Measurements from ENCODE around the gene RPLP2. TPM values are rescaled to one million over a fixed set of nuclear protein-coding genes. Genes with fewer than 3 reads are reported as not detected.
A peak's percentile ranks its signal among the peaks of the same experiment; 100 is the strongest.

Gene RPLP2
- total RNA-seq, 2 experiments from 2014 or later, result 2,941 to 2,963 TPM

DNA sequence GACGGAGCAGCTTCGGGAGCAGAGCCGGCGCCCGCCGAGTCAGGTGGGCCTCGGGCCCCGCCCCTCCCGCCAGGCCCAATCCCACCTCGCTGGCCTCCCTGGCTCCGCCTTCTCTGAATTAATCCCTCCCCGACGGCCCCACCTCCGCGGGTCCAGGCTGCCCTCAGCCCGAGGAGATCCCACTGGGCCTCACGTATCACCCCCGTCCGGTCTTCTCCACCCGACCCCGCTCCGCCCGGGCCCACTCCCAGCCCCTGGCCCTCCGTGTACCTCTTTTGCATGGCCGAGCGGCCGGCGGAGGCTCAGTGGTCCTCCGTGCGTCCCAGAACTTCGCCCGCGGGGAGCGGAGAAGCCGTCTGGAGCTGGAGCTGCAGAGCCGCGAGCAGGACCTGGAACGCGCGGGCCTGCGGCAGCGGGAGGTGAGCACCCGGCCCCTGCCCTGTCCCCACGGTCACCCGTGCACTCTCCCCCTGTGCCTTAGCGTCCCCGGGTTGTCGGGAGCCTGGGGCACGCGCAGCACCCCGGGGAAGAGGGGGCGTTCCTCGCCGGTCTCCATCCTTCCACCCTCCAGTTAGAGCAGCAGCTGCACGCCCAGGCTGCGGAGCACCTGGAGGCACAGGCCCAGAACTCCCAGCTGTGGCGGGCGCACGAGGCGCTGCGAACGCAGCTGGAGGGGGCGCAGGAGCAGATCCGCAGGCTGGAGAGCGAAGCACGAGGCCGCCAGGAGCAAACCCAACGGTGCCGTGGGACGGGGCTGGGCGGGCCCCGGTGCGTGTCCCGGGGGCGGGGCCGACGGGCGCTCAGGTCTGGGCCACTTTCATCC lies 20.7 kb downstream of the RPLP2 start:
- Mint-ChIP-seq H3K9me3 (no peaks in the 10 kb centered on the region), H3K36me3 (no peaks in the 10 kb centered on the region), H3K27me3 (peaks cover 35% of the 10 kb centered on the region), H3K27ac (no peak overlapping the region), H3K4me1 (ENCODE audit: low read depth) (peaks cover 33% of the 10 kb centered on the region), H3K4me3 (peak overlapping the region; percentile 16)
- POLR2A ChIA-PET, result interaction anchor here (0.7 to 0.9 kb wide), 2 partner anchors 7 to 11 kb away, joined by 3 read pairs; partner anchors contain the start of gene PNPLA2
- CTCF ChIA-PET, result no interaction called here
- DNase-seq, result peak; percentile 70
- intact Hi-C loops (cut with micrococcal nuclease), result loop anchor here (1.0 kb wide), 1 partner anchor 10 kb away; no protein-coding TSS in a partner anchor

- peaks cover 35% of the 10 kb centered on the region for H3K27me3 Mint-ChIP-seq
- no peak overlapping the region for H3K4me3 Mint-ChIP-seq
- ChIA-PET POLR2A (interaction anchor here (0.7 to 0.9 kb wide), 2 partner anchors 8 to 12 kb away, joined by 3 read pairs; partner anchors contain the start of gene PNPLA2), CTCF (no interaction called here)
- no peaks in the 10 kb centered on the region for H3K36me3 Mint-ChIP-seq
- no peak for DNase-seq
- intact Hi-C loops (cut with micrococcal nuclease), result no loop called here
- H3K27ac Mint-ChIP-seq, result no peak overlapping the region
- H3K9me3 Mint-ChIP-seq, result no peaks in the 10 kb centered on the region
- H3K4me1 Mint-ChIP-seq (ENCODE audit: low read depth), result peaks cover 33% of the 10 kb centered on the region
These were observed 21.5 kb downstream of the RPLP2 start for GRCh38 chr11:831118-831864.

GRCh38 chr11:831961-832528 lies 22.3 kb downstream of the RPLP2 start:
- no peaks in the 10 kb centered on the region for H3K36me3 Mint-ChIP-seq
- ChIA-PET POLR2A (interaction anchor here (1.7 kb wide), 1 partner anchor 13 kb away, joined by 7 read pairs; the partner anchor contains the start of gene PNPLA2), CTCF (interaction anchor here (1.2 kb wide), 2 partner anchors 11 to 16 kb away, joined by 3 to 5 read pairs; partner anchors contain the start of genes POLR2L and TSPAN4)
- intact Hi-C loops (cut with micrococcal nuclease), result loop anchor here (1.0 kb wide), 1 partner anchor 10 kb away; the partner anchor contains the start of genes POLR2L and TSPAN4
- no peaks in the 10 kb centered on the region for H3K9me3 Mint-ChIP-seq
- peaks cover 30% of the 10 kb centered on the region for H3K4me1 Mint-ChIP-seq (ENCODE audit: low read depth)
- H3K27ac Mint-ChIP-seq, result no peak overlapping the region
- H3K27me3 Mint-ChIP-seq, result peaks cover 35% of the 10 kb centered on the region
- DNase-seq, result no peak
- no peak overlapping the region for H3K4me3 Mint-ChIP-seq

DNA sequence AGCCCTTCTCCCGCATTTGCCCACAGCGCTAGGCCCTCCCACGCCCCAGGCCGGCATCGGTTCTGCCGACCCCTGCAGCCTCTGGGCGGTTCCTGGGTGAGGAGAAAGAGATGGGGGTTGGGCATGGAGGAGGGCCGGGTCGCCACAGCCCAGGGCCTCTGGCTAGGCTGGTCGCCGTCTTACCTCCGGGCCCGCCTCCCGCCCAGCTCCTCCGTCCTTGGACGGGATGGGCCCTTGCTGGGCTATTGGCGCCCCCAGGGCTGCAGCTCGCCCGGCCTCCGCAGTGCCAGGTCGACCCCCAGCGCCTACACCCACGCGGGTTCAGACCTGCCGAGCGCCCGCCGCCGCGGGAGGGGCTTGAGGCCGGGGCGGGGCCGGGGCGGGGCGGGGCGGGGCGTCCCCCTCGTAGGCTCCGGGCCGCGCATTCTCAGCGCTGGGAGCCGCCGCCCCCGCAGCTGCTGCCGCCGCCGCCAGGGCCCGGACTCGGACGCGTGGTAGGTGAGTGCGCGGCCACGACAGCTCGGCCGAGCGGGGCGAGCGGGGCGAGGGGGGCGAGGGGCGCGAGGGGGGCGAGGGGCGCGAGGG lies 22.9 kb downstream of the RPLP2 start, which contains the start of gene CD151:
CD151 (plus strand) TSS at position 424 of the 585 bp plus-strand sequence. CDS start 3,118 bp downstream, outside the sequence.
- H3K27me3 Mint-ChIP-seq, result peaks cover 33% of the 10 kb centered on the region
- H3K27ac Mint-ChIP-seq, result no peak within 1 kb of the TSS
- intact Hi-C loops (cut with micrococcal nuclease), result loop anchor here (1.0 kb wide), 1 partner anchor 10 kb away; the partner anchor contains the start of genes POLR2L and TSPAN4
- CTCF ChIA-PET, result interaction anchor here (1.2 kb wide), 2 partner anchors 10 to 15 kb away, joined by 3 to 5 read pairs; partner anchors contain the start of genes POLR2L and TSPAN4
- no peaks in the 10 kb centered on the region for H3K9me3 Mint-ChIP-seq
- no peaks in the 10 kb centered on the region for H3K36me3 Mint-ChIP-seq
- H3K4me3 Mint-ChIP-seq, result peak within 1 kb of the TSS; percentile 65
- POLR2A ChIA-PET, result interaction anchor here (1.7 to 2.2 kb wide), 2 partner anchors 10 to 13 kb away, joined by 7 to 12 read pairs; partner anchors contain the start of genes PNPLA2, POLR2L and TSPAN4
- peak; percentile 67 for DNase-seq
- H3K4me1 Mint-ChIP-seq (ENCODE audit: low read depth), result peaks cover 27% of the 10 kb centered on the region

DNA sequence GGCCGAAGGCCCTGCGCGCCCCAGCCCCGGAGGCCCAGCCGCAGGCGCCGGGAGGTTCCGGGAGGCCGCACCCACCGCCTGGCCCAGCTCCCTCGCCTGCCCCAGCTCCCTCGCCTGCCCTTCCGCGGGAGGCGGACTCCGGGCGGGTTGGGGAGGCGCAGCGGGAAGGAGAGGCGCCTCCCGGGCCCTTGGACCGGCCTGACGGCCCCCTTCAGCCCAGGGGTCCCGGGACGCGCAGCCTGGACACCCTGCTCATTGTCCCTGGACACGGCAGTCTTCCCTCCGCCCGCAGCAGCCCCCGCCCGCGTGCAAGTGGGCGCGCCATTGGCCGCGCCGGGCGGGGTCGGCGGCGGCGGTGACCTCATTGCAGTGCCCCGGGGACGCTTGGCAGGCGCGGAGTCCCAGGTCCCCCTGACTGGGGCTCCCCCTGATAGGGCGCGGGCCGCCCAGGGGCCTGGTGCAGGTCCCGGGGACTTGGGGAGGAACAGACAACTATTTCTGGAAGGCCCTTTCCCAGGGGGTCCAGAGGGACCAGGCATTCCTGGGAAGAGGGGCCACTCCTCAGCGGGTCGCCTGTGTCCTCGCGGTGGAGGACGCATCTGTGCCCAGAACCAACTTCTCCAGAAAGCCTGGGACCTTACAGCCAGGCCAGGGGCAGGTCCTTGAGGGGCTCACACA lies 23.5 kb downstream of the RPLP2 start:
- ChIA-PET CTCF (interaction anchor here (1.2 kb wide), 2 partner anchors 10 to 14 kb away, joined by 3 to 5 read pairs; partner anchors contain the start of genes POLR2L and TSPAN4), POLR2A (interaction anchor here (1.7 to 2.2 kb wide), 2 partner anchors 10 to 14 kb away, joined by 7 to 12 read pairs; partner anchors contain the start of genes PNPLA2, POLR2L and TSPAN4)
- Mint-ChIP-seq H3K27me3 (peaks cover 26% of the 10 kb centered on the region), H3K4me3 (peak overlapping the region; percentile 65), H3K36me3 (no peaks in the 10 kb centered on the region), H3K4me1 (ENCODE audit: low read depth) (peaks cover 24% of the 10 kb centered on the region), H3K9me3 (no peaks in the 10 kb centered on the region), H3K27ac (no peak overlapping the region)
- intact Hi-C loops (cut with micrococcal nuclease), result no loop called here
- DNase-seq, result peak; percentile 50

GRCh38 chr11:833849-834311 lies 24.1 kb downstream of the RPLP2 start:
- peaks cover 21% of the 10 kb centered on the region for H3K27me3 Mint-ChIP-seq
- H3K4me1 Mint-ChIP-seq (ENCODE audit: low read depth), result peaks cover 22% of the 10 kb centered on the region
- H3K4me3 Mint-ChIP-seq, result peak overlapping the region; percentile 65
- intact Hi-C loops (cut with micrococcal nuclease), result no loop called here
- ChIA-PET POLR2A (interaction anchor here (1.7 to 2.2 kb wide), 2 partner anchors 9 to 14 kb away, joined by 7 to 12 read pairs; partner anchors contain the start of genes PNPLA2, POLR2L and TSPAN4), CTCF (no interaction called here)
- no peaks in the 10 kb centered on the region for H3K9me3 Mint-ChIP-seq
- no peak overlapping the region for H3K27ac Mint-ChIP-seq
- DNase-seq, result no peak
- peaks cover 1% of the 10 kb centered on the region for H3K36me3 Mint-ChIP-seq

DNA sequence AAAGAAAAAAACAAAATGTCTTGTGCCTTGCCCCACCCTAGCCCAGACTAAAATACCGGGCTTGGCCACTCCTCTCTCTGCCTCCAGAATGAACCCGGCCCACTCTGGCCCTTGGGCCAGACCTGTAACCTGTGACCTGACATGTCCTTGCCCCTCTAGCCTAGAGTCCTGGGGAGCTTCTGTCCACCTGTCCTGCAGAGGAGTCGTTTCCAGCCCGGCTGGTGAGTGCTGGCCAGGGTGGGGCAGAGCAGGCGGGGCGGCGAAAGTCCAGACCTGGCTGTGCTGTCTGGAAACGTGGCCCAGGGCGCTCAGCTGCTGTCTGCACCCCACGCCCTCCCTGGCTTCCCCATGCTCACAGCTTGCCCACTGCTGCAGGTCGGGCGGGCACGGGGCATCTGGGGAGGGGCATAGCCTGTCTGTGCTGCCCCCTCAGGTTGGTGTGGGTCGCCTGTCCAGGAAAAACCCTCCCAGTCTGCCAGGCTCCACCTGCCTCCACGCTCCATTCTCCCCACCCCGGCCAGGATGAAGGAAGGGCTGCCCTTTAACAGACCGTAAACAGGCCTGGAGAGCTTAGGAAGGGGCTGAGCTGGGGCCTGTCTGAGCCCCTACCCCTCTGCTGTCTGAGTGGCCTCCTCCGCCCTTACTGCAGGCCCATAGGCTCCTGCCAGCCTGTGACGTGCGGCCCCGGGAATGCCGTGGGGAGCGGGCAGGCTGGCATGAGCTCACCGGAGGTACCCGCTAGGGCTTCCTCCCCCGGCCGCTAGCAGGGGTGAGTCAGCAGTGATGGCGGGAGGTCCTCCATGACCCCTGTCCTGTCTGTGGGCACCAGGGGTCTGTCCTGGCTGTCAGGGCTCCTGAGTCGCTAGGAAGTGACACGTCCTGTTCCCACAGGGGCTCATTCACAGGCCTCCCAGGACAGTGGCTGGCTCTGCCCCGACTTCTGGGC lies 24.9 kb downstream of the RPLP2 start:
- POLR2A ChIA-PET, result interaction anchor here (2.2 kb wide), 1 partner anchor 8 kb away, joined by 12 read pairs; the partner anchor contains the start of genes POLR2L and TSPAN4
- CTCF ChIA-PET, result interaction anchor here (0.5 kb wide), 1 partner anchor 554 kb away, joined by 3 read pairs; no protein-coding TSS in a partner anchor

GRCh38 chr11:836274-836673 lies 26.5 kb downstream of the RPLP2 start:
- no peak overlapping the region for H3K4me3 Mint-ChIP-seq
- H3K27ac Mint-ChIP-seq, result no peak overlapping the region
- intact Hi-C loops (cut with micrococcal nuclease), result no loop called here
- ChIA-PET POLR2A (interaction anchor here (1.5 kb wide), 1 partner anchor 10 kb away, joined by 4 read pairs; no protein-coding TSS in a partner anchor), CTCF (no interaction called here)
- H3K36me3 Mint-ChIP-seq, result peaks cover 5% of the 10 kb centered on the region
- H3K4me1 Mint-ChIP-seq (ENCODE audit: low read depth), result peaks cover 27% of the 10 kb centered on the region
- H3K9me3 Mint-ChIP-seq, result no peaks in the 10 kb centered on the region
- peaks cover 8% of the 10 kb centered on the region for H3K27me3 Mint-ChIP-seq
- no peak for DNase-seq

More for the DNA sequence above, 24.9 kb downstream of the RPLP2 start:
- H3K4me1 Mint-ChIP-seq (ENCODE audit: low read depth), result peaks cover 18% of the 10 kb centered on the region
- peaks cover 2% of the 10 kb centered on the region for H3K36me3 Mint-ChIP-seq
- intact Hi-C loops (cut with micrococcal nuclease), result no loop called here
- DNase-seq, result no peak
- H3K27ac Mint-ChIP-seq, result no peak overlapping the region
- peaks cover 14% of the 10 kb centered on the region for H3K27me3 Mint-ChIP-seq
- H3K4me3 Mint-ChIP-seq, result no peak overlapping the region
- H3K9me3 Mint-ChIP-seq, result no peaks in the 10 kb centered on the region

GRCh38 chr11:836700-837099 lies 26.9 kb downstream of the RPLP2 start:
- intact Hi-C loops (cut with micrococcal nuclease), result no loop called here
- no peak for DNase-seq
- Mint-ChIP-seq H3K36me3 (peaks cover 5% of the 10 kb centered on the region), H3K4me1 (ENCODE audit: low read depth) (peaks cover 25% of the 10 kb centered on the region), H3K27me3 (peaks cover 5% of the 10 kb centered on the region), H3K27ac (no peak overlapping the region), H3K4me3 (no peak overlapping the region), H3K9me3 (no peaks in the 10 kb centered on the region)
- ChIA-PET CTCF (no interaction called here), POLR2A (interaction anchor here (1.5 kb wide), 1 partner anchor 10 kb away, joined by 4 read pairs; no protein-coding TSS in a partner anchor)

Data from activated CD4-positive, alpha-beta memory T cell treated with anti-CD3 and anti-CD28 coated beads for 36 hours (primary cell).